Measurements from ENCODE around the gene PPARGC1A.

The PPARGC1A gene

GRCh38 chr4:23770011-23770410, 119.8 kb downstream of the PPARGC1A start:
- DNase-seq (ENCODE audit: low read depth) = no peak

DNA sequence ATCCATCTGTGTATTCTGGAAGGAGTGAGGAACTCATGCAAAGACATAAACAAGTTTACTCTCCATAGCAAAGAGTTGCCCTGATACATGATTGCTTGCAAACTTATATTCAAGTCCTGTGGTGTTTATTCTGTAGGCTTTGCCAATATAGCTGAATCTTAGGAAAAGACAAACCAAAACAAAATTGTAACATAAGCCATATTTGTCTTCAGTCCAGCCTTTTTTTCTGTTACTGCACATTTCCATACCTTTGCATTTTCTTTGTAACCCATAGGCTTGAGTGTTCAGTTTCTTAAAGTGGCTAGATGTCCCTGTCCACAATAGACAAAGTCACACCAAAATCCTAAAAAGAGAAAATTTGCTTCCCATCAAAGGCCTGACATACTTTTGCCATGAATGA, 120.4 kb downstream of the PPARGC1A start:
- DNase-seq (ENCODE audit: low read depth) = peak; percentile 8

DNA sequence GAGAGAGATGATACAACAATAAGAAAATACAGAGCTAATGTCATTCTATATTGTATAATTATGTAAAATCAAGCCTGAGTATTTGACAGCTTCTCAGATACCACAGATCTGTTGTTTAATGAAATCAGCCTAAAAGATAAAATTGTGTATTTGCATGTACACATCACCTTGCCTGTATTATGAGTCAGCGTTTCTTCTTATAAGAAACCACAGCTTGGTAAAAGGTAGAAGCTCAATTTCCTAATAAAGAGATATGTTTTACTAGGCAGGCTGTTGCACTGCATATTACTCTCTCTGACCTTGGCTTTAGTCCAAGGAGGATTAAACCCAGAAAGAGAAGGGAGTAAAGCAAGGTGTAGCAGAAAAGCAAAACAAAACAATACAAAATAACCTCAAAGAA, 121.3 kb downstream of the PPARGC1A start:
- no peak for DNase-seq (ENCODE audit: low read depth)

GRCh38 chr4:23766344-23766743, 123.5 kb downstream of the PPARGC1A start:
- peak; percentile 29 for DNase-seq (ENCODE audit: low read depth)

DNA sequence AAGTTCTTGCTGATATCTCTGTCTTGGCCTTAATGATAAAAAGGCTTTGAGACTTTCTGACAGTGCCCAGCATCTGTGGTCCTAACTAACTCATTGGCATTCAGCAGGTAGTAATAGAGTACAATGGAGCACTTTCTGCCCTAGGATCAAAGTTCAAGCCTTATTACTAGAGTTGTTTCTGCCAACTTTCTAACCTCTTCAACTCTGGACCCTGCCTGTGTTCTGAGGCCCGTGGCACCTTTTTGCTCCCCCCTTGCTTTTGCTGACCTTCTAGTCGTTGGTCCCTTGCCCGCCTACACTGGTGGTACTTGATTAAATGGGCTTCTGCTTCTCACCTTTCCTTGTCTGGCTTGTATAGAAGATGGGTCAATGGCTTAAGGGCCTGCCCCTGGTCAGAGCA, 126.3 kb downstream of the PPARGC1A start:
- no peak for DNase-seq (ENCODE audit: low read depth)

GRCh38 chr4:23762551-23762950, 127.3 kb downstream of the PPARGC1A start:
- DNase-seq (ENCODE audit: low read depth) = no peak

DNA sequence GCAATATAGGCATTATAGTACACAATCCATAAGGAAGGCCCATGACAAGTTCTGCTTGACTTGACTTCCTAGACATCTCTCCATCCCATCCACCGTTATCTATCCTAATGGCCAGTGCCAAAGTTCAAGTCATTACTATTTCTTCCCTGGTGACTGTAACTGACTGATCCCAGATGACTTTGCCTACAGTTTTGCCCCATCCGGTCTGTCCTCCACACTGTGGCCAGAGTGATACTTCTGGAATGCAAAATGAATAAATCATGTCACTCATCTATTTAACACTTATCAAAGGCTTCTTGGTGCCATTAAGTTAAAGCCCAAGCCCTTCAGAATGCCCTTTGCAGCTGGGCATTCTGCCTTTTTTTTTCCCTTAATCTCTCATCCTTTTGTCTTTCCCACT, 130.8 kb downstream of the PPARGC1A start:
- no peak for DNase-seq (ENCODE audit: low read depth)

DNA sequence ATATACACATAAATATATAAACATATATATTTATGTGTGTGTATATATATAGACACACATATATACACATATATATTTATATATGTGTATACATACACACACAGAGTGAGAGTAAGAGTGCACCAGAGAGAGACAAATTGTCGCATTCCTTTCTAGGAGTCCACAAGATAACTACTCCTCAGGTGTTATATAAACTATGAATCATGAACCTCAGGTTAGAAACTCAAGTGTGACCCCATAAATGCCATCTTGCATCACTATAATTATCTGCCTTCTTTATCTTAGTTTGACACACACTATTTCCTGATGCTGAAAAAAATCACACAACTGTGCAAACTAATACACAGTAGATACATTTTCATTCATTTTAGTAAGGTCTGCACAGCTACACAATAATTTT, 135.2 kb downstream of the PPARGC1A start:
- DNase-seq (ENCODE audit: low read depth) = no peak

- no peak for DNase-seq (ENCODE audit: low read depth)
Measured at GRCh38 chr4:23750125-23750524, 139.7 kb downstream of the PPARGC1A start.

DNA sequence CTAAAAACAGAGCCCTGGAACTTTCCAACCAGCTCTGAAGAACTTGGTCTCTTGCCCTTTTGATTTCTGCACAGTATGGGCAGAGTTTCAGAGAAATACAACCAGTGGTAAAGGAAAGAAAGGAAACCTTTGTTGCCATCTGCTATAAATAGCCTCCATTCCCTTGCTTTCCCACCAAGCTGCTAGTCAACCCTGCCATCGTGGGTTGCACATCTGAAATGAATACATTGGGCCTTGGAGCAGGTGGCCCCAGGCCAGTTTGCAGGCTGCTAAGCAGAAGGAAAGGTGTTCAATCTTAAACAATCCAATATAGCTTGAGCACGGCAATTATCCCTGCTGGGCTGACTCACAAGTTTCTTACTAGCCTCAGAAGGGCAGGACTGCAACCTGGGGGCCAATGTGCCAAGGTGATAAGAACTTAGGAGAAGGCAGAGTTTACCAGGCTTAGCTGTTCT, 142.5 kb downstream of the PPARGC1A start:
- DNase-seq (ENCODE audit: low read depth) = no peak

- no peak for DNase-seq (ENCODE audit: low read depth)
Measured at GRCh38 chr4:23746672-23747071, 143.2 kb downstream of the PPARGC1A start.

GRCh38 chr4:23746027-23746426, 143.8 kb downstream of the PPARGC1A start:
- DNase-seq (ENCODE audit: low read depth) = no peak

GRCh38 chr4:23745377-23745776, 144.5 kb downstream of the PPARGC1A start:
- no peak for DNase-seq (ENCODE audit: low read depth)
